ENCODE data around the gene SPSB2.

SPSB2 gene

DNA sequence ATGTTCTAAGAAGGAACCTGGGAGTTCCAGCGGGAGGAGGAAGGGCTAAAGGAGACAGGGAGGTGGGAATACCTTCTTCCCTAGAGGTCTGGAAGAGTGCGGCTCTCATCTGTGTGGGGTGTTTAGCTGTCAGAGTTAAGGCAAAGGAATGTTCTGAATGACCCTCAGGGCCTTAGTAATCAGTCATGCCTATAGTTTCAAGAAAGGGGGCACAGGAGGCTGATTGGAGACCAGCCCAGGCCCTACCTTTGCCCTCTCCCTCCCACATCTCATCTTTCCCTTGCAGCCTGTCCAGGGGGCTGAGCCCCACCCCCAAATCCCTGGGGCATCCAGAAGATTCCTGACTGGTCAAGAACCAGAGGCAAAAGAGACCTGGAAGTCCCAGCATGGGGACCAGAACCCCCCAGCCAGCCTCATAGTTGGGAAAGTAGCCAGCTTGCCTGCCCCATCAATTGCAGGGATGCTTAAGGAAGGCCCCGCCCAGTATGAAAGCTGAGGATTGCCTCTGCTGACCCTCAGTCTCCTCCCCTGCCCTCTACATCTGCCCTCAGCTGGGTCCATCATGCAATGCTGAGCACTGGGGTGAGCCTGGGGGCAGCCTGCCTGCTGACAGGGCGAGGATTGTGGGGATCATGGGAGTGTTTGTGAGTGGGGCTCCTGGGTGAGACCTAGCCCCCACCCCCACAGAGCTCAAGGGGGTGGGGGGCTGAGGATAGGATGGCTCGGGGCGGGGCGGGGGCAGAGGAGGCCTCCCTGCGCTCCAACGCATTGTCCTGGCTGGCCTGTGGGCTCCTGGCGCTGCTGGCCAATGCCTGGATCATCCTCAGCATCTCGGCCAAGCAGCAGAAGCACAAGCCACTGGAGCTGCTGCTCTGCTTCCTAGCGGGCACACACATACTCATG lies 49.7 kb downstream of the SPSB2 start:
- no peak overlapping the region for H3K4me3 ChIP-seq (ENCODE audit: severe bottlenecking)
- peaks cover 3% of the 10 kb centered on the region for H3K4me1 ChIP-seq (ENCODE audit: insufficient read depth, poor library complexity, severe bottlenecking)
- DNase-seq (ENCODE audit: low spot score) (no peak), ATAC-seq (ENCODE audit: low read depth) (no peak)
- H3K9me3 ChIP-seq (ENCODE audit: severe bottlenecking) = no peaks in the 10 kb centered on the region
- H3K27me3 ChIP-seq (ENCODE audit: insufficient read depth, poor library complexity, severe bottlenecking) = peaks cover 20% of the 10 kb centered on the region
- TF ChIP-seq, protein P1, sequence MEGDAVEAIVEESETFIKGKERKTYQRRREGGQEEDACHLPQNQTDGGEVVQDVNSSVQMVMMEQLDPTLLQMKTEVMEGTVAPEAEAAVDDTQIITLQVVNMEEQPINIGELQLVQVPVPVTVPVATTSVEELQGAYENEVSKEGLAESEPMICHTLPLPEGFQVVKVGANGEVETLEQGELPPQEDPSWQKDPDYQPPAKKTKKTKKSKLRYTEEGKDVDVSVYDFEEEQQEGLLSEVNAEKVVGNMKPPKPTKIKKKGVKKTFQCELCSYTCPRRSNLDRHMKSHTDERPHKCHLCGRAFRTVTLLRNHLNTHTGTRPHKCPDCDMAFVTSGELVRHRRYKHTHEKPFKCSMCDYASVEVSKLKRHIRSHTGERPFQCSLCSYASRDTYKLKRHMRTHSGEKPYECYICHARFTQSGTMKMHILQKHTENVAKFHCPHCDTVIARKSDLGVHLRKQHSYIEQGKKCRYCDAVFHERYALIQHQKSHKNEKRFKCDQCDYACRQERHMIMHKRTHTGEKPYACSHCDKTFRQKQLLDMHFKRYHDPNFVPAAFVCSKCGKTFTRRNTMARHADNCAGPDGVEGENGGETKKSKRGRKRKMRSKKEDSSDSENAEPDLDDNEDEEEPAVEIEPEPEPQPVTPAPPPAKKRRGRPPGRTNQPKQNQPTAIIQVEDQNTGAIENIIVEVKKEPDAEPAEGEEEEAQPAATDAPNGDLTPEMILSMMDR (IDR thresholded peaks at IDR 0.05; ENCODE audit: poor library complexity, severe bottlenecking) = no peak
- H3K36me3 ChIP-seq (ENCODE audit: low read depth) = no peaks in the 10 kb centered on the region
- no peak overlapping the region for H3K27ac ChIP-seq (ENCODE audit: poor library complexity, severe bottlenecking)

- H3K27me3 ChIP-seq (ENCODE audit: insufficient read depth, poor library complexity, severe bottlenecking) = peaks cover 20% of the 10 kb centered on the region
- H3K9me3 ChIP-seq (ENCODE audit: severe bottlenecking) = no peaks in the 10 kb centered on the region
- DNase-seq (ENCODE audit: low spot score) (no peak), ATAC-seq (ENCODE audit: low read depth) (no peak)
- H3K27ac ChIP-seq (ENCODE audit: poor library complexity, severe bottlenecking) = no peak overlapping the region
- no peak overlapping the region for H3K4me3 ChIP-seq (ENCODE audit: severe bottlenecking)
- H3K4me1 ChIP-seq (ENCODE audit: insufficient read depth, poor library complexity, severe bottlenecking) = peaks cover 3% of the 10 kb centered on the region
- TF ChIP-seq, protein P1 (IDR thresholded peaks at IDR 0.05; ENCODE audit: poor library complexity, severe bottlenecking) = no peak
- no peaks in the 10 kb centered on the region for H3K36me3 ChIP-seq (ENCODE audit: low read depth)
Observed at GRCh38 chr12:6822426-6823135, 50.5 kb downstream of the SPSB2 start.

DNA sequence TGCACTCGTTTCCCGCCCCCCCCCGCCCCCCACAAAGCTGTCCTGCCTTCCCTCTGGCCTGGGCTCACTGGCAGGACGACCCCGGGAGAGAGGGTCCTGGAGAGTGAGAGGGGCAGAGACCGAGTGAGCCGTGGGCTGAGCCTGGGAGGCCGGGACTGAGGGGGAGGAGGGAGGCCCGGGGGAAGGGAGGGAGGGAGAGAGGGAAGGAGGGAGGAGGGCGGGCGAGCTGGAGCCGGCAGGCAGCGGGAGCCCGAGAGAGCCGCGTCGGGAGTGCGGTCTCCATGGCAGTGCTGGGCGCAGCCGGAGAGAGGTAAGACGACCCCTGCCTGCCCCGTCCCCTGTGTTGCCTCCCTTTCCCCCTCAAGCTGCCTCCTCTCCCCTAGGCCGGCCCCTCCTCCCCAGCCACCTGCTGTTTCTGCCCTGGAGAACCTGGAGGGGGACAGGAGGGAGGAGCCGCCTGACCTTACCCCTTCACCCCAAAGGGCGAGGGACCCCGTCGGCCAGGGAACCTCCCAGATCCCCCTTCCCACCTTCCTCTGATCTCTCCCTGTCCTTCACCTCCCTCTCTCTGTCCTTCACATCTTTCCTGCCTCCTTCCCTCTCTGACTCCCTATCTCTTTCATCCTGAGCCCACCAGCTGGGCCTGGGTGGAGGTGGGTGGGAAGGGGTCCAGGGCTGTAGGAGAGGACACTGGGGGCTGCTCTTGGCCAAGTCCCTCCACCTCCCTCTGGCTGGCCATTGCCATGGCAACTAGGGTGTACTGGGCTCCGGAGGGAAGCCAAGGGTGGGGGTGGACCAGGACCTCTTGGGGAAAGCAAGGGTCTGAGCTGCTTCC lies 51.3 kb downstream of the SPSB2 start, which contains the start of gene GPR162:
Gene GPR162, plus strand, starts transcription at position 231 of the 835 bp plus-strand sequence. CDS start 2,078 bp downstream, outside the sequence.
- H3K4me1 ChIP-seq (ENCODE audit: insufficient read depth, poor library complexity, severe bottlenecking) = no peaks in the 10 kb centered on the region
- TF ChIP-seq, protein P1 (IDR thresholded peaks at IDR 0.05; ENCODE audit: poor library complexity, severe bottlenecking) = no peak
- peaks cover 20% of the 10 kb centered on the region for H3K27me3 ChIP-seq (ENCODE audit: insufficient read depth, poor library complexity, severe bottlenecking)
- no peak within 1 kb of the TSS for H3K27ac ChIP-seq (ENCODE audit: poor library complexity, severe bottlenecking)
- H3K4me3 ChIP-seq (ENCODE audit: severe bottlenecking) = no peak within 1 kb of the TSS
- ATAC-seq (ENCODE audit: low read depth) = peak; percentile 10; the same call in 2 of the 3 replicates
- DNase-seq (ENCODE audit: low spot score) = no peak
- H3K9me3 ChIP-seq (ENCODE audit: severe bottlenecking) = no peaks in the 10 kb centered on the region
- no peaks in the 10 kb centered on the region for H3K36me3 ChIP-seq (ENCODE audit: low read depth)

All from RWPE2 (cell line).